ENCODE results near the gene PPL.

PPL gene

GRCh38 chr16:4944333-4945281, 7.7 kb upstream of the PPL start:
- no peak overlapping the region for H3K4me3 ChIP-seq (ENCODE audit: low read depth, low read length)

GRCh38 chr16:4942481-4942880, 5.5 kb upstream of the PPL start:
- H3K27me3 ChIP-seq (replicated peaks) = peaks cover 3% of the 10 kb centered on the region
- DNase-seq = no peak
- H3K36me3 ChIP-seq (replicated peaks) = no peaks in the 10 kb centered on the region
- no peak for TF ChIP-seq CTCF (IDR thresholded peaks at IDR 0.05; ENCODE audit: low read depth, low read length, missing control alignments)
- in situ Hi-C loops (cut with HindIII; ENCODE audit: low pct_ligation_motif_present, low sequenced_read_pairs) = no loop called here
- no peak overlapping the region for H3K4me3 ChIP-seq (ENCODE audit: low read depth, low read length)
- H3K27ac ChIP-seq = no peak overlapping the region

More at GRCh38 chr16:4944333-4945281, 7.7 kb upstream of the PPL start:
- DNase-seq = peak; percentile 81
- H3K36me3 ChIP-seq (replicated peaks) = no peaks in the 10 kb centered on the region
- H3K27me3 ChIP-seq (replicated peaks) = no peaks in the 10 kb centered on the region
- TF ChIP-seq CTCF (IDR thresholded peaks at IDR 0.05; ENCODE audit: low read depth, low read length, missing control alignments) = no peak
- in situ Hi-C loops (cut with HindIII; ENCODE audit: low pct_ligation_motif_present, low sequenced_read_pairs) = no loop called here
- peak overlapping the region; percentile 19 for H3K27ac ChIP-seq

GRCh38 chr16:4940719-4941118, 3.8 kb upstream of the PPL start:
- no peaks in the 10 kb centered on the region for H3K36me3 ChIP-seq (replicated peaks)
- in situ Hi-C loops (cut with HindIII; ENCODE audit: low pct_ligation_motif_present, low sequenced_read_pairs) = no loop called here
- H3K27ac ChIP-seq = no peak overlapping the region
- peaks cover 19% of the 10 kb centered on the region for H3K27me3 ChIP-seq (replicated peaks)
- no peak for DNase-seq
- no peak overlapping the region for H3K4me3 ChIP-seq (ENCODE audit: low read depth, low read length)
- TF ChIP-seq CTCF (IDR thresholded peaks at IDR 0.05; ENCODE audit: low read depth, low read length, missing control alignments) = no peak

GRCh38 chr16:4938683-4939030, 1.7 kb upstream of the PPL start:
- H3K27me3 ChIP-seq (replicated peaks) = peaks cover 31% of the 10 kb centered on the region
- DNase-seq = no peak
- H3K27ac ChIP-seq = no peak overlapping the region
- H3K36me3 ChIP-seq (replicated peaks) = no peaks in the 10 kb centered on the region
- in situ Hi-C loops (cut with HindIII; ENCODE audit: low pct_ligation_motif_present, low sequenced_read_pairs) = no loop called here
- H3K4me3 ChIP-seq (ENCODE audit: low read depth, low read length) = no peak overlapping the region
- no peak for TF ChIP-seq CTCF (IDR thresholded peaks at IDR 0.05; ENCODE audit: low read depth, low read length, missing control alignments)

GRCh38 chr16:4937782-4938682, 1.1 kb upstream of the PPL start:
- Histone ChIP-seq H3K4me3 (ENCODE audit: low read depth, low read length) (no peak overlapping the region), H3K36me3 (replicated peaks) (no peaks in the 10 kb centered on the region), H3K27ac (no peak overlapping the region), H3K27me3 (replicated peaks) (peaks cover 31% of the 10 kb centered on the region)
- no peak for DNase-seq
- TF ChIP-seq CTCF (IDR thresholded peaks at IDR 0.05; ENCODE audit: low read depth, low read length, missing control alignments) = no peak
- in situ Hi-C loops (cut with HindIII; ENCODE audit: low pct_ligation_motif_present, low sequenced_read_pairs) = no loop called here

Measured in brain microvascular endothelial cell (primary cell).